Measurements from ENCODE around the gene AIP. TPM values are rescaled to one million over a fixed set of nuclear protein-coding genes. Genes with fewer than 3 reads are reported as not detected.

The AIP gene
- total and polyA plus RNA-seq, 9 of the 15 experiments (the other 6 are each of a cell fraction or from before 2014, with no cell fraction given) = 5.2 to 92.5 (median 52.7) TPM

GRCh38 chr11:67505605-67506396 lies 23.0 kb downstream of the AIP start (continued):
- TF ChIP-seq THRB (CRISPR knock-in tag; conservative IDR thresholded peaks at IDR 0.05) (peak; percentile 21; the same call in 1 of the 2 replicates), RAD51 (IDR thresholded peaks at IDR 0.05; ENCODE audit: borderline replicate concordance, low read depth) (no peak), ZZZ3 (IDR thresholded peaks at IDR 0.05) (no peak), ZNF324 (CRISPR knock-in tag; IDR thresholded peaks at IDR 0.05) (no peak), NFE2L1 (tag; IDR thresholded peaks at IDR 0.05; ENCODE audit: borderline replicate concordance, low read depth) (no peak), TBL1XR1 (IDR thresholded peaks at IDR 0.05; ENCODE audit: low read length in 2 of 2) (no peak), CEBPB (tag; IDR thresholded peaks at IDR 0.05) (no peak), ZNF174 (CRISPR knock-in tag; IDR thresholded peaks at IDR 0.05) (no peak), CAMTA2 (CRISPR knock-in tag; conservative IDR thresholded peaks at IDR 0.05) (no peak), ZNF280B (CRISPR knock-in tag; IDR thresholded peaks at IDR 0.05) (no peak), CSDE1 (IDR thresholded peaks at IDR 0.05) (no peak), ZNF57 (CRISPR knock-in tag; IDR thresholded peaks at IDR 0.05) (0 out of 2 replicates have a peak, but pooled peaks have one; percentile 51), RBM34 (IDR thresholded peaks at IDR 0.05; ENCODE audit: borderline replicate concordance, insufficient read depth, low read length) (no peak), PATZ1 (CRISPR knock-in tag; IDR thresholded peaks at IDR 0.05; ENCODE audit: borderline replicate concordance) (no peak), SETDB1 (IDR thresholded peaks at IDR 0.05; ENCODE audit: low read length) (no peak), GABPA (tag; conservative IDR thresholded peaks at IDR 0.05; ENCODE audit: low read depth) (no peak), MYC (IDR thresholded peaks at IDR 0.05; ENCODE audit: low read depth, low read length) (no peak), MYC (CRISPR knock-in tag; IDR thresholded peaks at IDR 0.05; ENCODE audit: borderline replicate concordance, low read depth) (peak; percentile 57; the same call in 1 of the 2 replicates), EHMT2 (IDR thresholded peaks at IDR 0.05) (no peak), RAD21 (CRISPR knock-in tag; conservative IDR thresholded peaks at IDR 0.05 in 1 of 2, IDR thresholded peaks at IDR 0.05 in 1 of 2) (peak; percentile 85 to 90), TSC22D4 (tag; IDR thresholded peaks at IDR 0.05) (no peak)
- TF ChIP-seq, protein P1, sequence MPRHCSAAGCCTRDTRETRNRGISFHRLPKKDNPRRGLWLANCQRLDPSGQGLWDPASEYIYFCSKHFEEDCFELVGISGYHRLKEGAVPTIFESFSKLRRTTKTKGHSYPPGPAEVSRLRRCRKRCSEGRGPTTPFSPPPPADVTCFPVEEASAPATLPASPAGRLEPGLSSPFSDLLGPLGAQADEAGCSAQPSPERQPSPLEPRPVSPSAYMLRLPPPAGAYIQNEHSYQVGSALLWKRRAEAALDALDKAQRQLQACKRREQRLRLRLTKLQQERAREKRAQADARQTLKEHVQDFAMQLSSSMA (CRISPR knock-in tag; IDR thresholded peaks at IDR 0.05) = no peak

All from K562 (cell line).